IPS-NIHi7 (cell line): Measurements from ENCODE around the gene ARPC5.
"Not testable (repeated sequence)": the region's sequence is repeated elsewhere in the genome, so short reads cannot be mapped to it uniquely, and the experiment has no call there.

ENCODE experiments used
- DNase-seq: peaks from one replicate; pipeline ENCODE4 v3.0.0; 2012; ENCODE audit warnings: mixed read lengths; ENCODE audit errors: extremely low spot score

The ARPC5 gene

GRCh38 chr1:183646776-183647175, 11.2 kb upstream of the ARPC5 start:
- DNase-seq = no peak

- no peak for DNase-seq
Measured at GRCh38 chr1:183645531-183645930, 9.9 kb upstream of the ARPC5 start.

GRCh38 chr1:183642166-183642565, 6.6 kb upstream of the ARPC5 start:
- no peak for DNase-seq

GRCh38 chr1:183640193-183640592, 4.6 kb upstream of the ARPC5 start:
- DNase-seq = no peak

- DNase-seq = no peak
Measured at GRCh38 chr1:183638649-183639387, 3.2 kb upstream of the ARPC5 start.

GRCh38 chr1:183636783-183637182, 1.2 kb upstream of the ARPC5 start:
- no peak for DNase-seq

GRCh38 chr1:183636334-183636682, 725 bp upstream of the ARPC5 start:
- no peak for DNase-seq

GRCh38 chr1:183635099-183635605, 431 bp downstream of the ARPC5 start:
- peak; percentile 39 for DNase-seq

- no peak for DNase-seq
Measured at GRCh38 chr1:183634429-183635065, 1.0 kb downstream of the ARPC5 start.

- no peak for DNase-seq
Measured at GRCh38 chr1:183633676-183634343, 1.8 kb downstream of the ARPC5 start.

GRCh38 chr1:183632964-183633363, 2.6 kb downstream of the ARPC5 start:
- DNase-seq = no peak

- DNase-seq = no peak
Measured at GRCh38 chr1:183632114-183632513, 3.5 kb downstream of the ARPC5 start.

GRCh38 chr1:183630748-183631147, 4.8 kb downstream of the ARPC5 start:
- no peak for DNase-seq

- no peak for DNase-seq
Measured at GRCh38 chr1:183628537-183628936, 7.0 kb downstream of the ARPC5 start.

- not testable (repeated sequence) for DNase-seq
Measured at GRCh38 chr1:183626236-183626635, 9.3 kb downstream of the ARPC5 start.

GRCh38 chr1:183622884-183623785, 12.4 kb downstream of the ARPC5 start:
- peak; percentile 42 for DNase-seq

GRCh38 chr1:183622013-183622412, 13.6 kb downstream of the ARPC5 start:
- no peak for DNase-seq

GRCh38 chr1:183620311-183620710, 15.3 kb downstream of the ARPC5 start:
- DNase-seq = no peak

GRCh38 chr1:183619781-183620180, 15.8 kb downstream of the ARPC5 start:
- no peak for DNase-seq

- DNase-seq = not testable (repeated sequence)
Measured at GRCh38 chr1:183618202-183618601, 17.4 kb downstream of the ARPC5 start.

GRCh38 chr1:183612975-183613374, 22.6 kb downstream of the ARPC5 start:
- not testable (repeated sequence) for DNase-seq

- no peak for DNase-seq
Measured at GRCh38 chr1:183612407-183612806, 23.2 kb downstream of the ARPC5 start.
